Neutrophil (primary cell): ENCODE results near the gene CEP89.
"Not testable (repeated sequence)": the region's sequence is repeated elsewhere in the genome, so short reads cannot be mapped to it uniquely, and the experiment has no call there.

Experiments used
- H3K27ac ChIP-seq: fragments of 200-600 bp; sonication (generic); 2 replicates; pipeline ENCODE4 v1.5.1; 2016; ENCODE audit warnings: mild to moderate bottlenecking, moderate library complexity
- H3K27me3 ChIP-seq: fragments of 200-600 bp; sonication (generic); 2 replicates; pipeline ENCODE4 v1.6.0; 2016; ENCODE audit warnings: mild to moderate bottlenecking
- H3K36me3 ChIP-seq: fragments of 200-600 bp; sonication (generic); 2 replicates; pipeline ENCODE4 v1.5.1; 2017
- H3K4me1 ChIP-seq, 2 experiments: fragments of 200-600 bp in 1 of 2; sonication (generic) in 1 of 2; 1 replicate in 1 of 2; 2 replicates in 1 of 2; pipeline versions ENCODE4 v1.5.1 to v1.6.1; 2013 to 2016; ENCODE audit warnings: low read depth in 1 of 2, low read length in 1 of 2, mild to moderate bottlenecking in 1 of 2, moderate library complexity in 1 of 2; ENCODE audit not compliant: control insufficient read depth in 1 of 2, insufficient read depth in 1 of 2
- H3K4me3 ChIP-seq, 2 experiments: fragments of 200-600 bp in 1 of 2; sonication (generic) in 1 of 2; 1 replicate in 1 of 2; 2 replicates in 1 of 2; pipeline ENCODE4 v1.5.1; 2013 to 2016; ENCODE audit warnings: low read depth in 1 of 2, low read length in 1 of 2, mild to moderate bottlenecking in 1 of 2, moderate library complexity in 1 of 2
- H3K9me3 ChIP-seq: fragments of 200-600 bp; sonication (generic); 2 replicates; pipeline ENCODE4 v1.5.1; 2016
- TF ChIP-seq, protein P1 (sequence below): fragments of 200-600 bp; sonication (generic); IDR thresholded peaks from 2 replicates; pipeline ENCODE4 v1.5.1; 2016; ENCODE audit warnings: antibody characterized with exemption

Gene CEP89

DNA sequence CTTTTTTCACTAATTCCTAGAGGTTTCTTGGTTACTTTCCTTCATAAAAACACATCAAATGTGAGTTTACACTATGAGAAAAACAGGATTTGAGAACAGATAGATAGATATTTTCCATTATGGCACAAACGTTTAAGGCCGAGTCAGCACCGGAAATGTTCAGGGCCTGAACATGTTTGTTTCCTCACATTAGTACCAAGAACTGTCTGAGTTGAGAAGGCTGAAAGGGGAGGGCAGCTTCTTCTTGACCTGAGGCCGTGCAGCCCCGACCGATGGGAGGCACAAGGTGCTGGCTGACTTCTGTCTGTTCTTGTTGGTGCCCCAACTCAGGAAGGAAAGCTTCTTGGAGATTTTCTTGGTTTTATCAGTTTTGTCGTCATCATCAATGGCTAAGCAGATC is 8.0 kb upstream of the CEP89 start:
- not testable (repeated sequence) for H3K4me3 ChIP-seq, H3K27me3 ChIP-seq, H3K27ac ChIP-seq, H3K9me3 ChIP-seq, H3K36me3 ChIP-seq
- H3K4me1 ChIP-seq = peaks cover 24 to 29% of the 10 kb centered on the region in 2 experiments

- H3K4me3 ChIP-seq = peak overlapping the region in 1 of 2 experiments; percentile 27
- peak overlapping the region; percentile 51 for H3K27ac ChIP-seq
- not testable (repeated sequence) for H3K27me3 ChIP-seq, H3K9me3 ChIP-seq, H3K36me3 ChIP-seq
- H3K4me1 ChIP-seq = peaks cover 24 to 29% of the 10 kb centered on the region in 2 experiments
Observed at GRCh38 chr19:32977813-32978212, 6.1 kb upstream of the CEP89 start.

- H3K27ac ChIP-seq = peak overlapping the region; percentile 51
Observed at GRCh38 chr19:32977280-32977679, 5.5 kb upstream of the CEP89 start.

DNA sequence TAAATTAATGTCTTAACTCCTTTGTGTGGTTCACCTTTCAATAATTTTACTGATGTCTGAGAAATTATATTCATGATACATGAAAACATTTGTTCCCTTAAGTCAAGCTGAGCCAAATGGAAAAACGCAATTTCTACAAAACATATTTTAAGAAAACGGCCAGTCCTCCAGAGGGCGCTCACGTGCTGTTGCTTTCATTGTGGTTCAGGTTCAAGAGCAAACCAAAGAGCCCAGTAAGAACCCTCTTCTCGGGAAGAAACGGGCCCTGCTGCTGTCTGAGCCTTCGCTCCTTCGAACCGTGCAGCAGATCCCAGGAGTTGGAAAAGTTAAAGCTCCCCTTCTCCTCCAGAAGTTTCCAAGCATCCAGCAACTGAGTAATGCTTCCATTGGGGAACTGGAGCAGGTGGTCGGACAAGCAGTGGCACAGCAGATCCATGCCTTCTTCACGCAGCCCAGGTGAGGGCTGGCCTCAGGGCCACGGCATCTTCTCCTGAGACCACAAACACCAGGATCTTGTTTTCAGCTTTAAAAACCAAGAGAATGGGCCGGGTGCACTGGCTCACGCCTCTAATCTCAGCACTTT is 4.6 kb upstream of the CEP89 start:
- TF ChIP-seq, protein P1, sequence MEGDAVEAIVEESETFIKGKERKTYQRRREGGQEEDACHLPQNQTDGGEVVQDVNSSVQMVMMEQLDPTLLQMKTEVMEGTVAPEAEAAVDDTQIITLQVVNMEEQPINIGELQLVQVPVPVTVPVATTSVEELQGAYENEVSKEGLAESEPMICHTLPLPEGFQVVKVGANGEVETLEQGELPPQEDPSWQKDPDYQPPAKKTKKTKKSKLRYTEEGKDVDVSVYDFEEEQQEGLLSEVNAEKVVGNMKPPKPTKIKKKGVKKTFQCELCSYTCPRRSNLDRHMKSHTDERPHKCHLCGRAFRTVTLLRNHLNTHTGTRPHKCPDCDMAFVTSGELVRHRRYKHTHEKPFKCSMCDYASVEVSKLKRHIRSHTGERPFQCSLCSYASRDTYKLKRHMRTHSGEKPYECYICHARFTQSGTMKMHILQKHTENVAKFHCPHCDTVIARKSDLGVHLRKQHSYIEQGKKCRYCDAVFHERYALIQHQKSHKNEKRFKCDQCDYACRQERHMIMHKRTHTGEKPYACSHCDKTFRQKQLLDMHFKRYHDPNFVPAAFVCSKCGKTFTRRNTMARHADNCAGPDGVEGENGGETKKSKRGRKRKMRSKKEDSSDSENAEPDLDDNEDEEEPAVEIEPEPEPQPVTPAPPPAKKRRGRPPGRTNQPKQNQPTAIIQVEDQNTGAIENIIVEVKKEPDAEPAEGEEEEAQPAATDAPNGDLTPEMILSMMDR = peak; percentile 56
- no peaks in the 10 kb centered on the region for H3K9me3 ChIP-seq
- H3K4me1 ChIP-seq = peaks cover 25 to 37% of the 10 kb centered on the region in 2 experiments
- H3K27me3 ChIP-seq = no peaks in the 10 kb centered on the region
- no peak overlapping the region for H3K4me3 ChIP-seq
- H3K36me3 ChIP-seq = no peaks in the 10 kb centered on the region
- H3K27ac ChIP-seq = no peak overlapping the region

More at GRCh38 chr19:32977280-32977679, 5.5 kb upstream of the CEP89 start:
- H3K4me3 ChIP-seq = peak overlapping the region in 1 of 2 experiments; percentile 27
- H3K36me3 ChIP-seq = no peaks in the 10 kb centered on the region
- no peaks in the 10 kb centered on the region for H3K27me3 ChIP-seq
- H3K9me3 ChIP-seq = no peaks in the 10 kb centered on the region
- TF ChIP-seq, protein P1 = no peak
- peaks cover 24 to 32% of the 10 kb centered on the region in 2 experiments for H3K4me1 ChIP-seq

- Histone ChIP-seq H3K27ac (no peak overlapping the region), H3K4me1 (peaks cover 5 to 14% of the 10 kb centered on the region in 2 experiments), H3K9me3 (no peaks in the 10 kb centered on the region), H3K27me3 (no peaks in the 10 kb centered on the region), H3K4me3 (peak overlapping the region; percentile 93 to 94), H3K36me3 (no peaks in the 10 kb centered on the region)
- TF ChIP-seq, protein P1 = no peak
Observed at GRCh38 chr19:32971012-32971595, 654 bp downstream of the CEP89 start.

- TF ChIP-seq, protein P1 = no peak
- H3K9me3 ChIP-seq = no peaks in the 10 kb centered on the region
Observed at GRCh38 chr19:32969549-32969948, 2.2 kb downstream of the CEP89 start.

More at GRCh38 chr19:32969549-32969948, 2.2 kb downstream of the CEP89 start:
- Histone ChIP-seq H3K4me3 (no peak overlapping the region), H3K27me3 (no peaks in the 10 kb centered on the region), H3K27ac (no peak overlapping the region), H3K36me3 (peaks cover 4% of the 10 kb centered on the region), H3K4me1 (peaks cover 5 to 14% of the 10 kb centered on the region in 2 experiments)
